ENCODE measurements around the gene PTCD3. TPM values are rescaled to one million over a fixed set of nuclear protein-coding genes. Genes with fewer than 3 reads are reported as not detected.

PTCD3 gene
- total RNA-seq, 1 donor from 2014 or later: 125 TPM

GRCh38 chr2:86081724-86082123 lies 24.3 kb upstream of the PTCD3 start:
- DNase-seq (ENCODE audit: low spot score): no peak

- no peak for DNase-seq (ENCODE audit: low spot score)
Measured at GRCh38 chr2:86082756-86083155, 23.3 kb upstream of the PTCD3 start.

- no peak for DNase-seq (ENCODE audit: low spot score)
Measured at GRCh38 chr2:86087936-86088850, 17.8 kb upstream of the PTCD3 start.

- no peak for DNase-seq (ENCODE audit: low spot score)
Measured at GRCh38 chr2:86094229-86094628, 11.8 kb upstream of the PTCD3 start.

- no peak for DNase-seq (ENCODE audit: low spot score)
Measured at GRCh38 chr2:86097114-86097896, 8.7 kb upstream of the PTCD3 start.

GRCh38 chr2:86097913-86098312 lies 8.1 kb upstream of the PTCD3 start:
- no peak for DNase-seq (ENCODE audit: low spot score)

- DNase-seq (ENCODE audit: low spot score): no peak
Measured at GRCh38 chr2:86102157-86102556, 3.9 kb upstream of the PTCD3 start.

GRCh38 chr2:86105252-86105968 lies 625 bp upstream of the PTCD3 start, which contains the start of gene POLR1A:
POLR1A (minus strand) TSS chr2:86105886; CDS start chr2:86105776, 110 bp downstream.
- peak; percentile 91 for DNase-seq (ENCODE audit: low spot score)

GRCh38 chr2:86107031-86107430 lies 996 bp downstream of the PTCD3 start:
- no peak for DNase-seq (ENCODE audit: low spot score)

- DNase-seq (ENCODE audit: low spot score): no peak
Measured at GRCh38 chr2:86118130-86118529, 12.1 kb downstream of the PTCD3 start.

GRCh38 chr2:86123328-86123925 lies 17.4 kb downstream of the PTCD3 start:
- DNase-seq (ENCODE audit: low spot score): no peak

GRCh38 chr2:86124683-86125082 lies 18.6 kb downstream of the PTCD3 start:
- no peak for DNase-seq (ENCODE audit: low spot score)

- no peak for DNase-seq (ENCODE audit: low spot score)
Measured at GRCh38 chr2:86134709-86135108, 28.7 kb downstream of the PTCD3 start.

GRCh38 chr2:86135653-86136052 lies 29.6 kb downstream of the PTCD3 start:
- DNase-seq (ENCODE audit: low spot score): no peak

- DNase-seq (ENCODE audit: low spot score): no peak
Measured at GRCh38 chr2:86136141-86136540, 30.1 kb downstream of the PTCD3 start.

- DNase-seq (ENCODE audit: low spot score): no peak
Measured at GRCh38 chr2:86138736-86139625, 32.9 kb downstream of the PTCD3 start.

GRCh38 chr2:86139981-86140380 lies 33.9 kb downstream of the PTCD3 start:
- DNase-seq (ENCODE audit: low spot score): no peak

GRCh38 chr2:86140969-86141392 lies 34.9 kb downstream of the PTCD3 start:
- no peak for DNase-seq (ENCODE audit: low spot score)

GRCh38 chr2:86142436-86143257 lies 36.6 kb downstream of the PTCD3 start:
- no peak for DNase-seq (ENCODE audit: low spot score)

GRCh38 chr2:86143307-86143706 lies 37.3 kb downstream of the PTCD3 start:
- no peak for DNase-seq (ENCODE audit: low spot score)

All from ureter (tissue), 1 donor.